ENCODE measurements around the gene MLLT10.

DNA sequence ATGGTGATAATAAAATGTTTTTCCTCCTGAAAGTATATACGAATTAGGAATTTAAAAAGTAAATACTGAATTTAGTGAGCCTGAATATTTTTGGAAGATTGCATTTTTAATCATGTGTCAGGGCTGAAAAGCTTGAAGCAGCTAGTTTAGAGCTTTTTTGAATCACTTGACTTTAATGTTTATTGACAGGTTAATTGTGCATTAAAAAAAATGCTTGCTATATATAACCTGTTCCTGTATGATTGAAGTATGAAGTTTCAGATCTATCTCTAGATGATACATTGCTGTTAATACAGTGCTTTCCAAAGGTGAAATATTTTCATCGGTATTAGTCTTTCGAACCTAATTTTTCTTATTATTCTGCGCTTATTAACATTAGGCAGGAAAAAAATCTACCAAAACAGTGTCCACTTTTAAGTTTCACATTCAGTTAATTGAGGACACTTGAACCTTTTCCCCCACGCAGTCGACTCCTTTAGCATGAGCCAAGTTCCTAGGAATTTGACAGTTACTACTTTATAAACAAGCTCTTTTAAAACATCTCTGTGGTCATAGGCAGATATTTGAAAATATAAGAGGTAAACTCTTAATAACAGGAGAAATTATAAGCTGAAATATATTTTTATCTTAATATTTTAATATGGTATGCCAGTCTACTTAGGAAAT, 187.1 kb downstream of the MLLT10 start:
- TF ChIP-seq TAF1 (IDR thresholded peaks at IDR 0.05; ENCODE audit: borderline replicate concordance, insufficient read depth, low read length) (no peak), SIN3A (IDR thresholded peaks at IDR 0.05; ENCODE audit: borderline replicate concordance, insufficient read depth, low read length) (no peak)
